ENCODE data around the gene MACROD2. TPM values are rescaled to one million over a fixed set of nuclear protein-coding genes. Genes with fewer than 3 reads are reported as not detected.

MACROD2 gene
- total RNA-seq, 4 donors from 2014 or later = 4.6 to 33.0 (median 8.3) TPM

GRCh38 chr20:14915356-14915755, 920.0 kb downstream of the MACROD2 start:
- Histone ChIP-seq H3K9me3 (no peaks in the 10 kb centered on the region), H3K36me3 (no peaks in the 10 kb centered on the region), H3K4me1 (peaks cover 0 to 12% (median 3%) of the 10 kb centered on the region in 4 donors), H3K27me3 (no peaks in the 10 kb centered on the region), H3K27ac (peak overlapping the region in 2 of 4 donors; percentile 6 to 34), H3K4me3 (no peak overlapping the region)
- intact Hi-C loops (cut with DNase I; ENCODE audit: low total_unique reads) = no loop called here
- 53 to 63% methylated on average over 1 to 8 of the region's 8 CpGs for WGBS, 2 donors (ENCODE audit: low coverage in 1 of 2)
- DNase-seq = no peak
- in situ Hi-C loops (cut with MboI; ENCODE audit: low pct_ligation_motif_present in 1 of 4, low pct_unique_long_range_greater_than_20kb in 1 of 4, low sequenced_read_pairs in 3 of 4) = no loop called here
- TF ChIP-seq POLR2A (IDR thresholded peaks at IDR 0.05) = no peak
- TF ChIP-seq EP300 (IDR thresholded peaks at IDR 0.05; ENCODE audit: low read depth) = no peak
- TF ChIP-seq POLR2AphosphoS5 (IDR thresholded peaks at IDR 0.05) = peak in 1 of 3 donors; percentile 82
- TF ChIP-seq CTCF (IDR thresholded peaks at IDR 0.05) = no peak

- TF ChIP-seq POLR2A (IDR thresholded peaks at IDR 0.05) = no peak
- no peak for TF ChIP-seq EP300 (IDR thresholded peaks at IDR 0.05; ENCODE audit: low read depth)
- TF ChIP-seq POLR2AphosphoS5 (IDR thresholded peaks at IDR 0.05) = no peak
- no peak overlapping the region for H3K4me3 ChIP-seq
- intact Hi-C loops (cut with DNase I; ENCODE audit: low total_unique reads) (no loop called here), in situ Hi-C loops (cut with MboI; ENCODE audit: low pct_ligation_motif_present in 1 of 4, low pct_unique_long_range_greater_than_20kb in 1 of 4, low sequenced_read_pairs in 3 of 4) (no loop called here)
- H3K9me3 ChIP-seq = no peaks in the 10 kb centered on the region
- no peak for DNase-seq
- H3K36me3 ChIP-seq = no peaks in the 10 kb centered on the region
- WGBS, 2 donors (ENCODE audit: low coverage in 1 of 2) = 77 to 83% methylated on average over 4 of the region's 4 CpGs
- H3K27me3 ChIP-seq = no peaks in the 10 kb centered on the region
- peak overlapping the region in 1 of 4 donors; percentile 34 for H3K27ac ChIP-seq
- peaks cover 0 to 12% (median 3%) of the 10 kb centered on the region in 4 donors for H3K4me1 ChIP-seq
These were observed 921.1 kb downstream of the MACROD2 start for GRCh38 chr20:14916360-14916920.

GRCh38 chr20:14918281-14918680, 923.0 kb downstream of the MACROD2 start:
- Histone ChIP-seq H3K27ac (no peak overlapping the region), H3K36me3 (no peaks in the 10 kb centered on the region), H3K4me3 (no peak overlapping the region), H3K27me3 (no peaks in the 10 kb centered on the region), H3K9me3 (no peaks in the 10 kb centered on the region), H3K4me1 (peaks cover 0 to 12% (median 3%) of the 10 kb centered on the region in 4 donors)
- in situ Hi-C loops (cut with MboI; ENCODE audit: low pct_ligation_motif_present in 1 of 4, low pct_unique_long_range_greater_than_20kb in 1 of 4, low sequenced_read_pairs in 3 of 4) = no loop called here
- no peak for DNase-seq
- TF ChIP-seq EP300 (IDR thresholded peaks at IDR 0.05; ENCODE audit: low read depth) = no peak
- TF ChIP-seq POLR2A (IDR thresholded peaks at IDR 0.05) = no peak
- TF ChIP-seq POLR2AphosphoS5 (IDR thresholded peaks at IDR 0.05) = no peak
- no peak for TF ChIP-seq CTCF (IDR thresholded peaks at IDR 0.05)
- WGBS, 2 donors (ENCODE audit: low coverage in 1 of 2) = 89 to 100% methylated on average over 1 of the region's 1 CpG
- intact Hi-C loops (cut with DNase I; ENCODE audit: low total_unique reads) = no loop called here

GRCh38 chr20:14918976-14919375, 923.7 kb downstream of the MACROD2 start:
- Histone ChIP-seq H3K4me3 (no peak overlapping the region), H3K27ac (no peak overlapping the region), H3K27me3 (no peaks in the 10 kb centered on the region), H3K36me3 (no peaks in the 10 kb centered on the region), H3K4me1 (peaks cover 0 to 12% (median 3%) of the 10 kb centered on the region in 4 donors), H3K9me3 (no peaks in the 10 kb centered on the region)
- in situ Hi-C loops (cut with MboI; ENCODE audit: low pct_ligation_motif_present in 1 of 4, low pct_unique_long_range_greater_than_20kb in 1 of 4, low sequenced_read_pairs in 3 of 4) = no loop called here
- 73 to 83% methylated on average over 1 to 3 of the region's 3 CpGs for WGBS, 2 donors (ENCODE audit: low coverage in 1 of 2)
- TF ChIP-seq POLR2A (IDR thresholded peaks at IDR 0.05) (no peak), POLR2AphosphoS5 (IDR thresholded peaks at IDR 0.05) (no peak), CTCF (IDR thresholded peaks at IDR 0.05) (no peak), EP300 (IDR thresholded peaks at IDR 0.05; ENCODE audit: low read depth) (no peak)
- DNase-seq = no peak
- intact Hi-C loops (cut with DNase I; ENCODE audit: low total_unique reads) = no loop called here
